ENCODE data around the gene SNED1. TPM values are rescaled to one million over a fixed set of nuclear protein-coding genes. Genes with fewer than 3 reads are reported as not detected.

The SNED1 gene
- polyA plus RNA-seq, 3 donors = 0.02 to 3.4 (median 0.12) TPM

- H4K20me1 ChIP-seq (ENCODE audit: insufficient read depth, low read length) = no peaks in the 10 kb centered on the region
- TF ChIP-seq CTCF (IDR thresholded peaks at IDR 0.05) = no peak
- no peak overlapping the region for H3K4me3 ChIP-seq (replicated peaks in 1 of 3; ENCODE audit: low read depth in 2 of 3, low read length in 3 of 3)
- no peak overlapping the region for H3K27ac ChIP-seq (ENCODE audit: low read depth in 1 of 2, low read length in 2 of 2)
- H2AFZ ChIP-seq (ENCODE audit: insufficient read depth, low read depth, low read length, poor library complexity, severe bottlenecking) = no peak overlapping the region
- Mint-ChIP-seq H3K4me1 (no peaks in the 10 kb centered on the region), H3K27me3 (ENCODE audit: low read depth in 3 of 3) (peaks cover 0 to 2% (median 1%) of the 10 kb centered on the region in 3 donors), H3K9me3 (no peaks in the 10 kb centered on the region), H3K27ac (no peak overlapping the region), H3K4me3 (no peak overlapping the region), H3K36me3 (peaks cover 27 to 49% of the 10 kb centered on the region in 2 donors)
- intact Hi-C loops (cut with micrococcal nuclease) = no loop called here
- no peak overlapping the region for H3K4me2 ChIP-seq (replicated peaks; ENCODE audit: extremely low read depth, low read length, poor library complexity, severe bottlenecking)
- DNase-seq = no peak
- H3K9me3 ChIP-seq (replicated peaks in 1 of 2; ENCODE audit: control insufficient read depth in 1 of 2, insufficient read depth in 1 of 2, low read length in 2 of 2) = no peaks in the 10 kb centered on the region
- no peaks in the 10 kb centered on the region for H3K27me3 ChIP-seq (ENCODE audit: control insufficient read depth in 2 of 2, insufficient read depth in 2 of 2, low read length in 2 of 2)
- H3K36me3 ChIP-seq (replicated peaks in 1 of 2; ENCODE audit: control insufficient read depth in 1 of 2, insufficient read depth in 2 of 2, low read length in 2 of 2) = peaks cover 9 to 40% of the 10 kb centered on the region in 2 donors
- no peak overlapping the region for H3K9ac ChIP-seq (ENCODE audit: insufficient read depth, low read length, poor library complexity, severe bottlenecking)
- no peaks in the 10 kb centered on the region for H3K79me2 ChIP-seq (ENCODE audit: insufficient read depth, low read length)
- WGBS (ENCODE audit: insufficient coverage) = 95% methylated on average over 14 of the region's 24 CpGs
- H3K4me1 ChIP-seq (ENCODE audit: control insufficient read depth in 1 of 2, insufficient read depth in 2 of 2, low read length in 2 of 2) = no peaks in the 10 kb centered on the region
Measured at GRCh38 chr2:241137276-241138190, 139.1 kb downstream of the SNED1 start.

DNA sequence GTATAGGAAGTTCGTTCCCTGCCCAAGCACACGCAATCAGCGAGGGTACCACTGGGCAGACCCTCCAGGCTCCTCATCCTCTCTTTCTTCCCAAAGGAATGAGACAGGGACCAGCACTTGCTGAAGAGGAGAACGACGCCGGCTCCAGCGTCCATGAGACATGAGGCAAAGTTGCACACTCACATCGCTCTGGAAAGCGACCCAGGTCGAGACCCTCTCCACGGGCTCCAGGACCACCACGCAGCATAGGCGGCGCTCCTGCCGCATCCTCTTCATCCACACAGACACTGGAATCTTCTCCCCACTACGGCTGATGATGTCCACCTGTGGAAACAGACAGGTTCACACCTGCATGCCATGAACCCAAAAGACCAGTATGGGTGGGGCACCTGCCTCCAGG is 140.1 kb downstream of the SNED1 start:
- Mint-ChIP-seq H3K27ac (no peak overlapping the region), H3K4me3 (no peak overlapping the region), H3K9me3 (no peaks in the 10 kb centered on the region), H3K4me1 (no peaks in the 10 kb centered on the region), H3K36me3 (peaks cover 30 to 45% of the 10 kb centered on the region in 2 donors), H3K27me3 (ENCODE audit: low read depth in 3 of 3) (peaks cover 0 to 2% (median 1%) of the 10 kb centered on the region in 3 donors)
- Histone ChIP-seq H4K20me1 (ENCODE audit: insufficient read depth, low read length) (no peaks in the 10 kb centered on the region), H3K27me3 (ENCODE audit: control insufficient read depth in 2 of 2, insufficient read depth in 2 of 2, low read length in 2 of 2) (no peaks in the 10 kb centered on the region), H3K4me2 (replicated peaks; ENCODE audit: extremely low read depth, low read length, poor library complexity, severe bottlenecking) (no peak overlapping the region), H3K79me2 (ENCODE audit: insufficient read depth, low read length) (no peaks in the 10 kb centered on the region), H3K27ac (ENCODE audit: low read depth in 1 of 2, low read length in 2 of 2) (no peak overlapping the region), H3K4me1 (ENCODE audit: control insufficient read depth in 1 of 2, insufficient read depth in 2 of 2, low read length in 2 of 2) (no peaks in the 10 kb centered on the region), H3K36me3 (replicated peaks in 1 of 2; ENCODE audit: control insufficient read depth in 1 of 2, insufficient read depth in 2 of 2, low read length in 2 of 2) (peaks cover 9 to 36% of the 10 kb centered on the region in 2 donors), H3K9ac (ENCODE audit: insufficient read depth, low read length, poor library complexity, severe bottlenecking) (no peak overlapping the region), H3K4me3 (replicated peaks in 1 of 3; ENCODE audit: low read depth in 2 of 3, low read length in 3 of 3) (no peak overlapping the region), H3K9me3 (replicated peaks in 1 of 2; ENCODE audit: control insufficient read depth in 1 of 2, insufficient read depth in 1 of 2, low read length in 2 of 2) (no peaks in the 10 kb centered on the region), H2AFZ (ENCODE audit: insufficient read depth, low read depth, low read length, poor library complexity, severe bottlenecking) (no peak overlapping the region)
- 99% methylated on average over 15 of the region's 16 CpGs for WGBS (ENCODE audit: insufficient coverage)
- TF ChIP-seq CTCF (IDR thresholded peaks at IDR 0.05) = no peak
- intact Hi-C loops (cut with micrococcal nuclease) = no loop called here
- DNase-seq = no peak

Data from CD14-positive monocyte (primary cell).